HG02840 (cell line): ENCODE measurements around the gene PLEK2.
"Not testable (repeated sequence)": the region's sequence is repeated elsewhere in the genome, so short reads cannot be mapped to it uniquely, and the experiment has no call there.

Experiments used
- ATAC-seq: cut with Tn5 transposase; IDR thresholded peaks from one replicate; pipeline ENCODE4 v1.9.1; 2021; ENCODE audit warnings: mild to moderate bottlenecking, moderate library complexity, moderate number of reproducible peaks; ENCODE audit not compliant: unreplicated experiment, low FRiP score

The PLEK2 gene

DNA sequence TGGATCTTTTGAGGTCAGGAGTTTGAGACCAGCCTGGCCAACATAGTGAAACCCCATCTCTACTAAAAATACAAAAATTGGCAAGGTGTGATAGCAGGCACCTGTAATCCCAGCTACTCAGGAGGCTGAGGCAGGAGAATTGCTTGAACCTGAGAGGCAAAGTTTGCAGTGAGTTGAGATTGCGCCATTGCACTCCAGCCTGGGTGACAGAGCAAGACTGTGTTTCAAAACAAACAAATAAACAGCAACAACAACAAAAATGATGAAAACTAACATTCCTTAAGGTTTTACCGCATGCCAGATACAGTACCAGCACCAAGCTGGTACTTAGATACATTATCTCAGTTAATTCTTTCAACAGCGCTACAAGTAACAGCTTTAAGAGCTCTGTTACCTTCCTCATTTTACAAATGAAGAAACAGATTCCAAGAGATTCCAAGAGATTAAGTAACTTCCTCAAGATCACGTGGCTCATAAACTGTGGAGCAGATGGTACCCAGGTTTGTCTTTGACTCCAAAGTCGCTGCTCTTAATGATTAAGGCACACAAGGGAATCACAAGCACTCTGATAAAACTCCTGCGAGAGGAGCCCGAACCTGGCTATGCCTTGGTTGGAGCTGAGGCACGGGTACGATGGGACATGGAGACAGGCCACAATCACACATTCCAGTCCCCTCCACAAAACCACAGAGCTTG, 17.7 kb upstream of the PLEK2 start:
- no peak for ATAC-seq

DNA sequence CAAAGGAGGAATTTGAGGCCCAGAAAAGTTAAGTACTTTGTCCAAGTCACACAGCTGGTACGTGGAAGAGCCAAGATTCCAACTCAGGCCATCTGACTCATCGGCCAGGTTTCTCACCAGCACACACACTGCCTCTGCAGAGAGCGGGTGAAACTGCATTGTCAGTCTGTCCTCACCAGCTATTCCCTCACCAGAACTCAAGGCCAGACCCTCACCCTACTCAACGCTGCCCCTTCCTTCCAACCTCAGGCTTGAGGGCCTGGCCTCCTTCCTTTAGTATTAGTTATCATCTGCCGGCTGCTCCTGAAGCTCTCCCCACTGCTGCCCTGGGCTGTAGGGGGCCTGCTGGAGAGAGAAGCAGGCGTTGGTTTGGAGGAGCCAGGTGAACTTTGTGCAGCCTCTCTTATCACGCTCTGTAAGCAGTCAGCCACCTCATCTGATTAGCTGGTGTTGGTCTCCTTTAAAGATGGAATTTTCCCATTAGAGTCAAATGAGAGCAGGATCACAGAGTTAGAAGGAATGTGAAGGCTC, 16.6 kb upstream of the PLEK2 start:
- ATAC-seq: no peak

DNA sequence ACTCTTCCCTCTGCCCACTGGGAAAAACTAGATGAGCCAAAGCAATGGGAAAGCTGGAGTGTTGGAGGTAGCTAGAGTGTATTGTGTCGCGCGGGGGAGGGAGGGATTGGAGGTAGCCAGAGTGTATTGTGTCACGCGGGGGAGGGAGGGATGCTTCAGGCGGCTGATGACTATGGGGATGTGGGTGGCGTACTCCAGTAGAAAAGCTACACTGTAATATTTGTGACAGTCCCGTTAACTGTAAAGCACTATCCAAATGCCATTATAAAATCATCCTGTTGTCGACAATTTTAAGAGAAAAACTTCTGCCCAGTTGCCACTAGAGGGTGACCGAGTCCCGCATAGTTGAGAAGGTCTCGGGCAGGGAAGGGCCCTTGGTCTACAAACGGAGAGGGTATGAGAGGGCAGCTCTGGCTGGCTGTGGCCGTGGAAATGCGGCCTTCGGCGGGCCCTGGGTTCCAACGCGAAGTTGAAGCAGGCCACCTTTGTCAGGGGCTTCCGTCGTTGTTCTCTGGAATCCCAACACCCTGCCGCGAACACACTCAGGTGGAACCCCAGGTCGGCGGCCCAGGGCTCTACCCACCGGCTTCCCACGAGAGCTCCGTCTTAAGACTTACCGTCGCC, 15.1 kb upstream of the PLEK2 start:
- ATAC-seq: no peak

- no peak for ATAC-seq
Observed at GRCh38 chr14:67426161-67426560, 14.2 kb upstream of the PLEK2 start.

GRCh38 chr14:67425608-67426007, 13.6 kb upstream of the PLEK2 start:
- ATAC-seq: no peak

DNA sequence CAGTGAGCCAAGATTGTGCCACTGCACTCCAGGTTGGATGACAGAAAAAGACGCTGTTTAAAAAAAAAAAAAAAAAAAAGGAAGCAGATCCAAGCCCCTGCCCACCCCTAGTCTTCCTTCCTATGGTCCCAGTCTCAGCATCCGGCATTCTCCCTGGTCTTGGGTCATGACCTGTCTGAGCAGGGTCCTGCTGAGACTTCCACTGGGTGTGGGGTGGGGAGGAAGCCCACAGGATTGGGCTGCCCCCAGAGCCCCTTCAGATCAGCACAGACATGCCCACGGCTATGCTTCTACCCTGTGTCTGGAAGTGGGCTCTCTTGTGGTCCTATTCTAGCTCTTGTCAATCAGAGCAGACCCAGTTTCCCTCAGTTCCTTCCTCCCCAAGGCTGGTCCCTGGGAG, 12.6 kb upstream of the PLEK2 start:
- no peak for ATAC-seq

- no peak for ATAC-seq
Observed at GRCh38 chr14:67423424-67423823, 11.5 kb upstream of the PLEK2 start.

DNA sequence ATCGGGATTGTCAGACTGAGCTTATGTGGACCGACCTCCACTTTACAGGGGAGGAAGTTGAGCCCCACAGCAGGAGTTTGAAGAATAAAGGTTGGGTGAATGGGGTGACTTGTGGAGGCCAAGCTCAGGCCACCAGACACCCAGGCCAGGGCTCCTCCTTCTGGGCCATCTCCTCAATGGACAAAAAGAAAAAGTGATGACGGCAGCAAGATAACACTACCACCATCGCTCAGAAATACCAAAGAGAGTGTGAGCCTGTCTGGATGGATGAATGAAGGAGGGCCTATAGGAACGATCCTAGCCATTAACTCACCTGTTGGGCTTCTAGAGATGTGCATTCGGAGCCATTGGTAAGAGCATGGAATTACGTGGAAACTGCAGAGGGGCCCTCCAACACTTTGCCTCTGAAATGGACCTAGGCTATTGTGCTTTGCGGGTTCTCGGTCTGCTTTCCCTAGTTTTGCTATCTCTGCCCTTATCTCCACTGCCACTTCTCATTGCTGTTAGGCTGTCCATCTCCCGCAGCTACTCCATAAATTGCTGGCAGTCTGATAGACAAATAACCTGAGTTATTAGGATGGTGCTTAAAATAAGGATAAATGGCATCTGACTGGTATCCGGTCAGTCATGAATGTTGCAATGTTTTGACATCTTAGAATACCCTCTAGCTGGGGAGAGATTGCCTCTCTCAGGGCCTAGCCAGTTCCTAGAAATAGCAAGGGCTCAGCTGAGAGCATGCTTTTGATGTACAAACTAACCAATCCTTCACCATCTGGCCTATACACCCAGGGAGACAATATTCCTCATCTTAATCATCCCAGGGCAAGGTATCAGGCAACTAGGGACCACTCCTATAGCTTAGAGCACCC, 9.6 kb upstream of the PLEK2 start:
- ATAC-seq: no peak

- ATAC-seq: no peak
Observed at GRCh38 chr14:67420102-67420739, 8.3 kb upstream of the PLEK2 start.

- ATAC-seq: no peak
Observed at GRCh38 chr14:67418401-67419191, 6.6 kb upstream of the PLEK2 start.

- ATAC-seq: no peak
Observed at GRCh38 chr14:67417633-67418032, 5.7 kb upstream of the PLEK2 start.

DNA sequence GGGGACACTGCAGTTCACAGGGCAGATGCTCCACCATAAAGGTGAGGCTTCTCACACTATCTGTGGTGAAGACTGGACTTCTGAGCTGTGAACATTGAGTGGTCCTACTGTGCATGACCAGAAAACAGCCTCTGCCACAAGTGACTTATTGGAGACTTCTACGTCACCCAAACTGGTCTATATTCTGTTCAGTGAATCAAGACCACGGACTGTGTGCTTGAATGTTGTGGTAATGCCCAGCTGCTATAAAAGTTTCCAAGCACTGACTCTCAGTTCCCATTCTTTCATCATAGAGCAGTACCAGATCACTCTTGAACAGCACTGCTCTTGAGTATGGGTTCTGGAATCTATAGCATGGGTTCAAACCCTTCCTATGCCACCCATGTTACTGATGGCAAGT, 4.8 kb upstream of the PLEK2 start:
- ATAC-seq: no peak

- no peak for ATAC-seq
Observed at GRCh38 chr14:67416085-67416484, 4.1 kb upstream of the PLEK2 start.

GRCh38 chr14:67415610-67416009, 3.6 kb upstream of the PLEK2 start:
- not testable (repeated sequence) for ATAC-seq

- no peak for ATAC-seq
Observed at GRCh38 chr14:67413806-67414769, 2.1 kb upstream of the PLEK2 start.

- no peak for ATAC-seq
Observed at GRCh38 chr14:67411370-67411769, 595 bp downstream of the PLEK2 start.

- no peak for ATAC-seq
Observed at GRCh38 chr14:67410313-67410712, 1.7 kb downstream of the PLEK2 start.

GRCh38 chr14:67409461-67409860, 2.5 kb downstream of the PLEK2 start:
- no peak for ATAC-seq
